Stimulated activated CD4-positive, alpha-beta T cell treated with anti-CD3 and anti-CD28 coated beads, Interleukin-1b, Interleukin-23, amount 100 ng/mL, for 48 hours (primary cell): ENCODE measurements around the gene MOV10.
"Not testable (repeated sequence)": the region's sequence is repeated elsewhere in the genome, so short reads cannot be mapped to it uniquely, and the experiment has no call there.

Experiments used
- DNase-seq: peaks from one replicate; pipeline ENCODE4 v3.0.0-alpha.2; 2020

Gene MOV10

GRCh38 chr1:112674440-112674985 lies at the start of gene MOV10:
TSS of gene MOV10 (plus strand) at chr1:112674659. CDS start at chr1:112674913, 254 bp downstream.
- peak; percentile 62 for DNase-seq

GRCh38 chr1:112625696-112626095 lies 48.8 kb upstream of the MOV10 start:
- no peak for DNase-seq

- DNase-seq, result no peak
Observed at GRCh38 chr1:112626193-112626592, 48.3 kb upstream of the MOV10 start.

DNA sequence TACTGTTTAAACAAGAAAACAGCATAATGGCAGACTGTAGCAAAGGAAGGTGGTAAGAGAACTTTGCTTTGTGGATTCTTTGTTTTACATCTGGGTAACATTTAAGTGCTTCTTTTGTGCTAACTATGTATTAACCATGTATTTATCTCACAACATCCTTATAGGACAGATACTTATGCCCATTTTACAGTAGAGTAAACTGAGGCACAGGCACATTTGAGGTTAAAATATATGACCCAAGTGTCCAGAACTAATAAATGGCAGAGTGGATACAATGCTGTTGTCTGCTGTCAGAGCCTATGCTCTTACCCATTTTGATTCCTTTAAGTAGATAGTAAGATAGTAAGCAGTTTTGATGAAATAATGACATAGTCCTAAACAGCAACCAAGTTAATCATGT lies 47.6 kb upstream of the MOV10 start:
- no peak for DNase-seq

DNA sequence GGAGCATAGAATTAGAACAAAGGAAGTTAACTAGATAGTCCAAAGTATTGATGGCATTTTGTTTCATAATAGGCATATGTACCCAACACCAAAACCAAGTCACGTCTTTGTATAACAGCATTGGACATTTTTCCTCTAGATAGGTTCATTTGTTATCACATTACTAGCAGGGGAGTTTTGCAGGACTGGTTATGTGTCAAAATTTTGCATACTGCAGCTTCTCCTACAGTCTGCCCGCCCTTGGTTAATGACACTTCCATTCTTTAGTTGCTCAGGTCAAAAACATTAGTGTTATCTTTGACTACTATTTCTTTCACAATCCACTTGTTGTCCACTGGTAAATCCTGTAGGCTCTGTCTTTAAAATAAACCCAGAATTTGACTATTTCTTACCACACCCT lies 45.9 kb upstream of the MOV10 start:
- DNase-seq, result no peak

DNA sequence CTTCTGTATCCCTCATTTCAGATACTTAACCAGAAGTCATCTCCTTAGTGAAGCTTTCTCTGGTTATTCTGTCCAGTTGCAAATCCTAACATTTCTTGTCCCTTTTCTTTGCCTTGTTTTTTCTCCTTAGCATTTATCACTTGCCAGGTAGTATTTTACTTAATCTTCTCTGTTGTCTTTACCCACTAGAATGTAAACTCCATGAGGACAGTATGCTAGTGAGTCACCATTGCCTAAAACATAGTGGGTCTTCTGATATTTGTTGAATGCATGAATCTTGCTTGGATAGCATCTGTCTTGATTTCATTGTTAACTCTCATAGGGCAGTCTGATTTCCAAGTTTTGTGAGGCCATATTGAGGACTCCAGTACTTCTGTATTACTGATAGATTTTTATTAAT lies 45.2 kb upstream of the MOV10 start:
- no peak for DNase-seq

- DNase-seq, result no peak
Observed at GRCh38 chr1:112633628-112634027, 40.8 kb upstream of the MOV10 start.

- DNase-seq, result no peak
Observed at GRCh38 chr1:112634367-112634766, 40.1 kb upstream of the MOV10 start.

GRCh38 chr1:112636056-112636455 lies 38.4 kb upstream of the MOV10 start:
- no peak for DNase-seq

- DNase-seq, result no peak
Observed at GRCh38 chr1:112636597-112637253, 37.7 kb upstream of the MOV10 start.

GRCh38 chr1:112637254-112638109 lies 37.0 kb upstream of the MOV10 start:
- no peak for DNase-seq

- no peak for DNase-seq
Observed at GRCh38 chr1:112638110-112638428, 36.4 kb upstream of the MOV10 start.

DNA sequence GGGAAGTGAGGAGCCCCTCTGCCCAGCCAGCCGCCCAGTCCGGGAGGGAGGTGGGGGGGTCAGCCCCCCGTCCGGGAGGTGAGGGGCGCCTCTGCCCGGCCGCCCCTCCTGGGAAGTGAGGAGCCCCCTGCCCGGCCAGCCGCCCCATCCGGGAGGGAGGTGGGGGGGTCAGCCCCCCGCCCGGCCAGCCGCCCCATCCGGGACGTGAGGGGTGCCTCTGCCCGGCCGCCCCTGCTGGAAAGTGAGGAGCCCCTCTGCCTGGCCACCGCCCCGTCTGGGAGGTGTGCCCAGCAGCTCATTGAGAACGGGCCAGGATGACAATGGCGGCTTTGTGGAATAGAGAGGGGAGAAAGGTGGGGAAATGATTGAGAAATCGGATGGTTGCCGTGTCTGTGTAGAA lies 34.0 kb upstream of the MOV10 start:
- not testable (repeated sequence) for DNase-seq

DNA sequence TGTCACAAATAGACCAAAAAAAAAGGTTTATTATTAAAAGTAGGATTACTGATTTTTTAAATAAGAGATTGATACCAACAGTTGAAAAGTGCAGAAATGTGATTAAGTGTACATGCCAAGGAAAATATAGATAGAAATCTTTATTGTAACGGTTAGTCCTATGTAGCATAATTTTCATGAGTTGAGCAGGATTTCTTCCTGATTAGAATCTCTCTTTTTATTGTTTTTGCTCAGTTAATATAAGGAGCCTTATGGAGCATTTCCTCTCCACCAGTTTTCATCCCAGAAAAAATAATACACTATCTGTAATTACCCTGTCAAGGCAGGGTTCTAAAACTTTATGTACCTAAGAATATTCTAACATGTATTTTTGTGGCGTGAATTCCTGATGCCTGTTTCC lies 31.4 kb upstream of the MOV10 start:
- no peak for DNase-seq

DNA sequence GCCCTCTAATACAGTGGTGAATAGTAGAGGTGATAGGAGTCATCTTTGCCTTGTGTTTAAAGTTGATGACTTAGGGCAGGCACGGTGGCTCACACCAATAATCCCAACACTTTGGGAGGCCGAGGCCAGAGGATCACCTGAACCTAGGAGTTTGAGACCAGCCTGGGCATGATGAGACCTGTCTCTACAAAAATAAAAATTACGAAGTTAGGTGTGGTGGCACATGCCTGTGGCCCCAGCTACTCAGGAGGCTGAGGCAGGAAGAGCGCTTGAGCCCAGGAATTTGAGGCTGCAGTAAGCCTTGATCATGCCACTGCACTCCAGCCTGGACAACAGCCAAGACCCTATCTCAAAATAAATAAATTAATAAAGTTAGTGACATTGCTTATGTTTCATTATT lies 28.2 kb upstream of the MOV10 start:
- no peak for DNase-seq

DNA sequence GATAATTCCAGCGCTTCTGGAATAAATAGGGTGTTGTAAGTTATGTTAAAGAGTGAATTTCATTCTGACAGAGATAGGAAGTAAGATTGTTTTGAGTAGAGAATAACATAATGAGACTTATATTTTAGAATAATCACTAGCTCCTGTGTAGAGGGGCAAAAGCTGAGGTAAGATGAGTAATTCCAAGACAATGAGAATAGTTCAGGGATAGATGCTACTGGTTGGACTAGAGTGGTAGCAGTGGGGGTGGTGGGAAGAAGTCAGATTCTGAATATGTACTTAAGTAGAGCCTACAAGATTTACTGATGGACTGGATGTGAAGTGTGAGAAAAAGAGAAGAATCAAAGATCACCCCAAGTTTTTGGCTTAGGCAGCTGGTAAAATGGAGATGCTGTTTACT lies 23.3 kb upstream of the MOV10 start:
- DNase-seq, result no peak

GRCh38 chr1:112665857-112666256 lies 8.6 kb upstream of the MOV10 start:
- DNase-seq, result no peak

DNA sequence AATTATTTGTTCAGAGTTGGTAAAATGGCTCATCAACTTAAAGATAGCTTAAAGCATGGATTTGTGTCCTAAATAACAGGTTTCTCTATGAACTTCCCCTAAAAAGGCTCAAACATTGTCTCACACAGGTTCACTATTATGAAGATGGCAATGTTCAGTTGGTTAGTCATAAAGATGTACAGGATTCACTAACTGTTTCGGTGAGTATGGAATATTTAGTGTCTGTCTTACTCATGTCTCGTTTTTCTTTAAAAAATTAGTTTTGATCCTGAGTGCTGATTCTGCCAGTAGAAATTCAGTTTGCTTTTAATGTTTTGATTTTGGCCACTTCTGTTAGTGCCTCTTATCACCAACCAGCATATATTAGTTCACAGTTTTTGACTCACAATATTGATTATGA lies 7.5 kb upstream of the MOV10 start:
- no peak for DNase-seq

GRCh38 chr1:112672009-112672408 lies 2.5 kb upstream of the MOV10 start:
- no peak for DNase-seq

GRCh38 chr1:112672842-112673241 lies 1.6 kb upstream of the MOV10 start:
- no peak for DNase-seq

DNA sequence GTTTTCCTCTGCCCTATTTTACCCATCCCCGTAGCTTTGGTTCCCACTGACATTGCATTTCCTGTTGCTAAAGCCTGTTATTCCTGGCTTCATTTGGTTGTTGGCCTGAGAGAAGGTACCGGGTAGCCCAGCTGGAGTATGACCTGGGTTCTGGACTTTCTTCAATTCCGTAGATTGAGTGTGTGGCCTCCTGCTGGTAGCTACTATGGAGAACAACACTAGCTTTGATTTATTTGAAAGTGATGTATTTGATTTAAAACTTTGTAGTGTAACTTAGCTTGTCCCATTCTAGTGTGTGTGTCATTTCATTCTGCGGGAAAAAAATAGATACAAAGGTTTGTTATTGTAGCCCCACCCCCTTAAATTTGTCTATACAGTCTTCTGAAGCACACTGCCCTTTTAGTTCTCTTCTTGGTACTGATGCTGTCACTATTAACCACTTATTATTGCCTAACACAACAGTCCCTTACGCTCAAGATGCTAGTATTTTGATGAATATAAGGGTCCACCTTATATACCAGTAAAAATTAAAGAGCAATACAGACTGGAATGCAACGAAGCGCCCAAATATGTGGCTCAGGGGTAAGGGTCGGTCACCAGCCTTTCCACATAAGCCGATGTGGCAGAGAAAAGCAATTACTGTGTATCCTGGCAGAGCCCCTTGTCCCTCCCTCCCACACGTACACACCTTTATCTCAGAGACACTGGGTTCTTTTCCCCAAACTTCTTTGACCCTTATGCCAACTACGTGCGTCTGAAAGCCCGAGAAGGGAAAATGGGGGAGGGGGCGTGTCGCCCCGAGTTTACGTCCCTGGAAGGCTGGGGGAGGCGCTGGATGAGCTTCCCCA lies 643 bp upstream of the MOV10 start:
- no peak for DNase-seq

- DNase-seq, result peak; percentile 29
Observed at GRCh38 chr1:112674986-112675727, 698 bp downstream of the MOV10 start.
